ENCODE results near the gene COL23A1. TPM values are rescaled to one million over a fixed set of nuclear protein-coding genes. Genes with fewer than 3 reads are reported as not detected.

The COL23A1 gene
- total and polyA plus RNA-seq, 2 of the 8 experiments (the other 6 are each of a cell fraction or from before 2014, with no cell fraction given): 3.1 to 4.7 TPM

- no peak overlapping the region for H3K18ac ChIP-seq (ENCODE audit: extremely low read depth, low read length)
- no peak overlapping the region for H3K23ac ChIP-seq (ENCODE audit: insufficient read length)
- no peak overlapping the region for H2BK15ac ChIP-seq (ENCODE audit: low read length)
- FAIRE-seq (no peak), DNase-seq (ENCODE audit: low read depth in 1 of 2, low spot score in 2 of 2) (no peak)
- H4K20me1 ChIP-seq (replicated peaks in 1 of 2; ENCODE audit: control insufficient read depth in 1 of 2, insufficient read depth in 2 of 2, low read length in 2 of 2): no peaks in the 10 kb centered on the region
- no peaks in the 10 kb centered on the region for H3K79me2 ChIP-seq (ENCODE audit: control insufficient read depth in 1 of 2, insufficient read depth in 2 of 2, low read length in 2 of 2)
- ChIA-PET POLR2A (ENCODE audit: partially characterized antibody) (no interaction called here), CTCF (ENCODE audit: partially characterized antibody) (interaction anchor here (1.3 kb wide), 1 partner anchor 125 kb away, joined by 4 read pairs; no protein-coding TSS in a partner anchor)
- H2BK12ac ChIP-seq (ENCODE audit: low read depth, low read length): no peak overlapping the region
- no peak overlapping the region for H3K14ac ChIP-seq (ENCODE audit: insufficient read length)
- no peaks in the 10 kb centered on the region for H3K4me1 ChIP-seq (replicated peaks in 1 of 4; ENCODE audit: control insufficient read depth in 3 of 4, insufficient read depth in 4 of 4, low read length in 3 of 4)
- no peak overlapping the region for H3K56ac ChIP-seq (replicated peaks; ENCODE audit: insufficient read length, low read depth, low read length)
- no peak overlapping the region for H2BK120ac ChIP-seq (replicated peaks; ENCODE audit: low read depth, low read length)
- no peaks in the 10 kb centered on the region for H3K36me3 ChIP-seq (ENCODE audit: control insufficient read depth in 2 of 4, insufficient read depth in 4 of 4, low read length in 3 of 4)
- H3K23me2 ChIP-seq (ENCODE audit: low read depth, low read length): no peaks in the 10 kb centered on the region
- H3K4ac ChIP-seq (replicated peaks; ENCODE audit: insufficient read length, low read depth, low read length): no peak overlapping the region
- no peak overlapping the region for H3K27ac ChIP-seq (ENCODE audit: low read depth, low read length)
- no peaks in the 10 kb centered on the region for H3K27me3 ChIP-seq (replicated peaks in 1 of 4; ENCODE audit: control insufficient read depth in 3 of 4, extremely low read depth in 1 of 4, insufficient read depth in 3 of 4, low read length in 3 of 4)
- H4K91ac ChIP-seq (replicated peaks; ENCODE audit: insufficient read length, low read length): no peak overlapping the region
- no peak overlapping the region for H4K5ac ChIP-seq (ENCODE audit: insufficient read length, low read depth, low read length)
- H3K9me3 ChIP-seq (ENCODE audit: insufficient read depth in 2 of 2, low read depth in 1 of 2, low read length in 1 of 2): no peaks in the 10 kb centered on the region
- 87% methylated on average over 2 of the region's 2 CpGs; no CpG with 5 or more reads in 1 of the 2 experiments for WGBS, 2 experiments (ENCODE audit: extremely low coverage in 1 of 2, insufficient coverage in 1 of 2, insufficient read length in 1 of 2, insufficient replicate concordance in 2 of 2, low coverage in 1 of 2, low lambda C conversion rate in 2 of 2, missing lambda C conversion rate in 1 of 2)
- H3K4me3 ChIP-seq (ENCODE audit: extremely low read depth in 1 of 4, insufficient read depth in 2 of 4, low read depth in 3 of 4, low read length in 4 of 4): no peak overlapping the region
- no peak overlapping the region for H2BK20ac ChIP-seq (ENCODE audit: low read length)
- no peak overlapping the region for H4K8ac ChIP-seq (ENCODE audit: extremely low read depth, insufficient read depth, low read length)
- H2AFZ ChIP-seq (ENCODE audit: low read length): no peak overlapping the region
- no peak overlapping the region for H3K9ac ChIP-seq (replicated peaks in 1 of 4; ENCODE audit: extremely low read depth in 1 of 4, low read depth in 3 of 4, low read length in 3 of 4)
- H2BK5ac ChIP-seq (ENCODE audit: low read depth, low read length): no peak overlapping the region
- H3K79me1 ChIP-seq (ENCODE audit: low read depth, low read length): no peaks in the 10 kb centered on the region
- H3K4me2 ChIP-seq (ENCODE audit: insufficient read depth in 1 of 2, low read depth in 2 of 2, low read length in 2 of 2): no peak overlapping the region
- no peak overlapping the region for H2AK5ac ChIP-seq (ENCODE audit: low read depth, low read length)
- TF ChIP-seq EGR1 (IDR thresholded peaks at IDR 0.05; ENCODE audit: borderline replicate concordance, low read depth, low read length): no peak
- no peak for TF ChIP-seq KDM5A (IDR thresholded peaks at IDR 0.05; ENCODE audit: low read length)
- no peak for TF ChIP-seq CBX5 (IDR thresholded peaks at IDR 0.05; ENCODE audit: low read depth, low read length)
- TF ChIP-seq BACH1 (IDR thresholded peaks at IDR 0.05; ENCODE audit: low read length): no peak
- no peak for TF ChIP-seq RNF2 (IDR thresholded peaks at IDR 0.05; ENCODE audit: borderline replicate concordance, low read depth, low read length, missing control alignments, poor library complexity, severe bottlenecking)
- TF ChIP-seq SIRT6 (IDR thresholded peaks at IDR 0.05; ENCODE audit: low read length): no peak
- no peak for TF ChIP-seq EP300 (IDR thresholded peaks at IDR 0.05; ENCODE audit: borderline replicate concordance in 1 of 2, low read depth in 2 of 2, low read length in 2 of 2)
- TF ChIP-seq CHD1 (IDR thresholded peaks at IDR 0.05; ENCODE audit: low read depth, low read length): no peak
- TF ChIP-seq TAF7 (optimal IDR thresholded peaks at IDR 0.05; ENCODE audit: borderline replicate concordance, low read depth, low read length): no peak
- TF ChIP-seq SP4 (IDR thresholded peaks at IDR 0.05; ENCODE audit: low read length): no peak
- TF ChIP-seq CEBPB (IDR thresholded peaks at IDR 0.05; ENCODE audit: low read depth, low read length): no peak
- no peak for TF ChIP-seq JUN (IDR thresholded peaks at IDR 0.05; ENCODE audit: low read depth, low read length)
- no peak for TF ChIP-seq ASH2L (IDR thresholded peaks at IDR 0.05; ENCODE audit: low read length)
Measured at GRCh38 chr5:178407646-178408045, 182.5 kb downstream of the COL23A1 start.

All from H1 (cell line).